ENCODE measurements around the gene ACTR3.

ACTR3 gene

DNA sequence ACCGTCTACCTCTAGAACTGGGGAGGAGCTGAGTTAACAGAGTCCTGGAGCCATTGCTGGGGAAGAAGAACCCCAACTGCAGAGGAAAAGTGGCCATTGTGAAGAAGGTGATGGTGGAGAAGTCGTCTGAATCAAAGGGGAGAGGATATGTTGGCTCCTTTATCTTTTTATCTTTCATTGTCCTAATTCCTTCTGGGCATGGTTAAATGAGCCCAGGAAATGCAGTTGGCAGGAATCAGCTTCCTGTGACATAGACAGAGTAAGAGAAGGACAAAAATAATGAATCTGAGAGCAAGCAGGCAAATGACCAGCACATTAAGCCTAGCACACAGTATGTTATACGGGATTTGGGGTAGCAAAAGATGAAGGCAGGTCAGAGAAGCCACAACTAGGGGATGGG, 16.0 kb upstream of the ACTR3 start:
- H3K4me3 ChIP-seq (ENCODE audit: control insufficient read depth, low read depth, low read length): no peak overlapping the region
- TF ChIP-seq, protein P1, sequence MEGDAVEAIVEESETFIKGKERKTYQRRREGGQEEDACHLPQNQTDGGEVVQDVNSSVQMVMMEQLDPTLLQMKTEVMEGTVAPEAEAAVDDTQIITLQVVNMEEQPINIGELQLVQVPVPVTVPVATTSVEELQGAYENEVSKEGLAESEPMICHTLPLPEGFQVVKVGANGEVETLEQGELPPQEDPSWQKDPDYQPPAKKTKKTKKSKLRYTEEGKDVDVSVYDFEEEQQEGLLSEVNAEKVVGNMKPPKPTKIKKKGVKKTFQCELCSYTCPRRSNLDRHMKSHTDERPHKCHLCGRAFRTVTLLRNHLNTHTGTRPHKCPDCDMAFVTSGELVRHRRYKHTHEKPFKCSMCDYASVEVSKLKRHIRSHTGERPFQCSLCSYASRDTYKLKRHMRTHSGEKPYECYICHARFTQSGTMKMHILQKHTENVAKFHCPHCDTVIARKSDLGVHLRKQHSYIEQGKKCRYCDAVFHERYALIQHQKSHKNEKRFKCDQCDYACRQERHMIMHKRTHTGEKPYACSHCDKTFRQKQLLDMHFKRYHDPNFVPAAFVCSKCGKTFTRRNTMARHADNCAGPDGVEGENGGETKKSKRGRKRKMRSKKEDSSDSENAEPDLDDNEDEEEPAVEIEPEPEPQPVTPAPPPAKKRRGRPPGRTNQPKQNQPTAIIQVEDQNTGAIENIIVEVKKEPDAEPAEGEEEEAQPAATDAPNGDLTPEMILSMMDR (conservative IDR thresholded peaks at IDR 0.05; ENCODE audit: control insufficient read depth, insufficient read depth, low read depth, low read length): no peak
- DNase-seq (ENCODE audit: low read depth): no peak

DNA sequence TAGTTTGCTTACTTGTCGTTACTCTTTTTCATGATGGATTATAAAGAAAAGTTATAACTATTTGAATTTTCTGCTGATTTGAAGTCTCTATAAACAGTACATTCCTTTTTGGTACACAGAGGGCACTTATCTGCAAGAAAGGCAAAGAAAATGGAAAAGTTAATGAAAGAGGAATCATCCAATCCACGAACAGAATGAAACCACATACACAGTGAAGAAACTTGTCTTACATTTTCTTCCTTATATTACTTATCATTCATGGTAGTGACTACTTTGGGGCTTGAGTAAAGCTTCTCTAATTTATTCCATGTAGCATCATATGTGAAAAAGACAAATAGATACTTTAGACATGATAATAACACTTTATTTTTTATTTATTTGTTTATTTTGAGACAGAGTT, 14.8 kb upstream of the ACTR3 start:
- no peak overlapping the region for H3K4me3 ChIP-seq (ENCODE audit: control insufficient read depth, low read depth, low read length)
- no peak for DNase-seq (ENCODE audit: low read depth)
- TF ChIP-seq, protein P1 (conservative IDR thresholded peaks at IDR 0.05; ENCODE audit: control insufficient read depth, insufficient read depth, low read depth, low read length): no peak

DNA sequence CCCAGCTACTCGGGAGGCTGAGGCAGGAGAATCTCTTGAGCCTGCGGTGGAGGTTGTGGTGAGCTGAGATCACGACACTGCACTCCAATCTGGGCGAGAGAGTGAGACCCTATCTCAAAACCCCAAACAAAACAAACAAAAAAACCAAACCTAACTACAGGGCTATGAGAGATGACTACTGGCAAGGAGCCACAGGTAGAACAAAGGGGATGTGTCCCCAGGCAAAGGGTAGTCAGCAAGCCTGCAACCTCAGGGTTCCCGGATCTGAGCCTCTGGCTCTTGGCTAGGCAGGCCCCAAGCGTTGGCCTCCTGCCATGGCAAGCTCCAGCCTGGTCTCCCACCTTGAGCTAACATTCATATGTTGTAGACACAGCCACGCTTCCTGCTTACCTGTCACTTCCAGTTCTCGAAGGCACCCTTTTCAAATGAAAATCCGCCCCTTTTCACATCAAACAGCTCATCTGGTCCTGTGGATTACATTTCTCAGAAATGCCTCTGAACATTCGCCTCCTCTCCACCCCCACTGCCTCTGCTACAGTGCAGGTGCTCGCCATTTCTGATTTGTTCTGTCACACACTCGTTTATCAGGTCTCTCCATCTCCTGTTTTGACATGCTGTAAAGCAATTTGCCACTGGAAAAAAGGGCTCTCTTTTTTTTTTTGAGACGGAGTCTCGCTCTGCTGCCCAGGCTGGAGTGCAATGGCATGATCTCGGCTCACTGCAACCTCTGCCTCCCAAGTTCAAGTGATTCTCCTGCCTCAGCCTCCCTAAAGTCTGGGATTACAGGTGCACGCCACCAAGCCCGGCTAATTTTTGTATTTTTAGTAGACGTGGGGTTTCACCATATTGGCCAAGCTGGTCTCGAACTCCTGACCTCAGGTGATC, 13.1 kb upstream of the ACTR3 start:
- no peak overlapping the region for H3K4me3 ChIP-seq (ENCODE audit: control insufficient read depth, low read depth, low read length)
- TF ChIP-seq, protein P1 (conservative IDR thresholded peaks at IDR 0.05; ENCODE audit: control insufficient read depth, insufficient read depth, low read depth, low read length): no peak
- DNase-seq (ENCODE audit: low read depth): no peak

DNA sequence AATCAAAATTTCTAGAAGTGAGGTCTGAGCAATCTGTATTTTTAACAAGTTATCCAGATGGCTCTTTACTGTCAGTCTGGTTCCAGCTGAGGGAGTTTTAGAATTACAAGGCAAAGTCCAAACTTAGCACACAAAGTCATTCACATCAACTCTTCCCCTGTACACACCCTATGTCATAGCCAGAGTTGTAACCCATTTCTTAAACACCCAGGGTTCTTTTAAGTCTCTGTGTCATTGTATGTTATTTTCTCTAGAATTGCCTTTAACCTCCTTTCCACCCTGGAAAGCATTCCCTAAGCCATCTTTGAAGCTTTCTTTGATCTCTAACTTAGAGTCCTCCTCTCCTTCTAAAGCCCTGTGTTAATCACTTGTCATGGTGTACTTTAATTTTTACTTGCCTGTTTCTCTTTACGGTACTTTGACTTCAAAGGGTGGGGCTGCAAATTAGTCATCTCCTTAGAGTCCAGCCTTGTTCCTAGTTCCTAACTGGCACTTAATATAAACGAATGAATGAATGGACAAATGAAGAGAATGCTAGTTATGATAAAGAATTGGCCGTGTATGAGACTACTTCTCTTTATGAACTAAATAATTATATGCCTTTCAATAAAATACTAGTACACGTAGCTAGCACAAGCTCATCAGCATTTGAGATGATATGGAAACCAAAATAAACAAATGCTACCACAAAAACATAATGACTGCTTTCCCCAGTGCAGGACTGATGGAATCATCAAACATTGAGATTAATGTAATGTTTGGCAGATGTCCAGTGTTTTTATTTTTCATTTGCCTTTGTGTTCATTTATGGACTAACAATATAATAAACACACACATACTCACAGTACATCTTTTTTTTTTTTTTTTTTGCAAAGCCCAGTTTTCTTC, 11.9 kb upstream of the ACTR3 start:
- peak; percentile 78 for DNase-seq (ENCODE audit: low read depth)
- H3K4me3 ChIP-seq (ENCODE audit: control insufficient read depth, low read depth, low read length): no peak overlapping the region
- TF ChIP-seq, protein P1 (conservative IDR thresholded peaks at IDR 0.05; ENCODE audit: control insufficient read depth, insufficient read depth, low read depth, low read length): no peak

DNA sequence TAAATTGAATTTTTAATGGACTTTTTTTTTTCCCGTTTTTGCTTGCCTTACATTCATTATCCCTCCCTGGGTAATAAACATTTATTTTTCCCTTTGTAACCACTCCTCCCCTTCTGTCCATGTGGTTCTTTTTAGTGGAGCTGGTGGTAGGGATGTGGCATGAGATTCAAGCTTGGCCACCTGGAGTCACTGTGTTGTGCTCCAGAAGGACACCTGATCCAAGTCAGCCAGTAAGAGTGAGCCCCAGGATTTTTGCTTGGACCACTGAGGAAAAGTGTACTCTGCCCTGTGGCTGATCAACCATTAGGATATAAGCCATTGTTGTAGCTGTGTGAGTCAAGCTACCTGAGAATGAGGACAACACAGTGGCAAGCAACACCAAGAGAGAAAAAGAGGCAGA, 11.1 kb upstream of the ACTR3 start:
- no peak for DNase-seq (ENCODE audit: low read depth)
- H3K4me3 ChIP-seq (ENCODE audit: control insufficient read depth, low read depth, low read length): no peak overlapping the region
- TF ChIP-seq, protein P1 (conservative IDR thresholded peaks at IDR 0.05; ENCODE audit: control insufficient read depth, insufficient read depth, low read depth, low read length): no peak

DNA sequence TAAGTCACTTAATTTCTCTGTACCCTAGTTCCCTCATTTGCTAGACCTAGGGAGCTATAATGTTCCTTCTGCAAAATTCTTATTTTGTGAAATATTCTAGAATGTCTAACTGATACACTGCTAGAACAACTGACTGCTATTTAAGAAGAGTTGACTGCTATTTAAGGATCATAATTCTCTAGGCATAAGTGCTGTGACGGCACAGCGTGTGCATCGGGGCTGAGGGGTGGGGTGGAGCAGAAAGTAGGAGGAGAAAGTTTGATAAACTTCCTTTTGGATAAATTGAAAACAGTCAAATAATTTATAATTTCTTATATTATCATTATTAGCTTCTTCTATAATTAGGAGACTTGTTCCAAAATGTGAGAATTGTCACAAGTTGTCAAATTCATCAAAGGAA, 10.4 kb upstream of the ACTR3 start:
- H3K4me3 ChIP-seq (ENCODE audit: control insufficient read depth, low read depth, low read length): no peak overlapping the region
- no peak for DNase-seq (ENCODE audit: low read depth)
- TF ChIP-seq, protein P1 (conservative IDR thresholded peaks at IDR 0.05; ENCODE audit: control insufficient read depth, insufficient read depth, low read depth, low read length): no peak
